ENCODE results near the gene BDKRB2.

DNA sequence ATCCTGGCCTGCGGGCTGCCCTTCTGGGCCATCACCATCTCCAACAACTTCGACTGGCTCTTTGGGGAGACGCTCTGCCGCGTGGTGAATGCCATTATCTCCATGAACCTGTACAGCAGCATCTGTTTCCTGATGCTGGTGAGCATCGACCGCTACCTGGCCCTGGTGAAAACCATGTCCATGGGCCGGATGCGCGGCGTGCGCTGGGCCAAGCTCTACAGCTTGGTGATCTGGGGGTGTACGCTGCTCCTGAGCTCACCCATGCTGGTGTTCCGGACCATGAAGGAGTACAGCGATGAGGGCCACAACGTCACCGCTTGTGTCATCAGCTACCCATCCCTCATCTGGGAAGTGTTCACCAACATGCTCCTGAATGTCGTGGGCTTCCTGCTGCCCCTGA lies 36.0 kb downstream of the BDKRB2 start:
- TF ChIP-seq, protein P1, sequence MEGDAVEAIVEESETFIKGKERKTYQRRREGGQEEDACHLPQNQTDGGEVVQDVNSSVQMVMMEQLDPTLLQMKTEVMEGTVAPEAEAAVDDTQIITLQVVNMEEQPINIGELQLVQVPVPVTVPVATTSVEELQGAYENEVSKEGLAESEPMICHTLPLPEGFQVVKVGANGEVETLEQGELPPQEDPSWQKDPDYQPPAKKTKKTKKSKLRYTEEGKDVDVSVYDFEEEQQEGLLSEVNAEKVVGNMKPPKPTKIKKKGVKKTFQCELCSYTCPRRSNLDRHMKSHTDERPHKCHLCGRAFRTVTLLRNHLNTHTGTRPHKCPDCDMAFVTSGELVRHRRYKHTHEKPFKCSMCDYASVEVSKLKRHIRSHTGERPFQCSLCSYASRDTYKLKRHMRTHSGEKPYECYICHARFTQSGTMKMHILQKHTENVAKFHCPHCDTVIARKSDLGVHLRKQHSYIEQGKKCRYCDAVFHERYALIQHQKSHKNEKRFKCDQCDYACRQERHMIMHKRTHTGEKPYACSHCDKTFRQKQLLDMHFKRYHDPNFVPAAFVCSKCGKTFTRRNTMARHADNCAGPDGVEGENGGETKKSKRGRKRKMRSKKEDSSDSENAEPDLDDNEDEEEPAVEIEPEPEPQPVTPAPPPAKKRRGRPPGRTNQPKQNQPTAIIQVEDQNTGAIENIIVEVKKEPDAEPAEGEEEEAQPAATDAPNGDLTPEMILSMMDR (IDR thresholded peaks at IDR 0.05; ENCODE audit: low read length): no peak
- no peak for TF ChIP-seq EZH2phosphoT487 (IDR thresholded peaks at IDR 0.05; ENCODE audit: low read length)
- TF ChIP-seq EZH2 (optimal IDR thresholded peaks at IDR 0.05; ENCODE audit: low read depth, low read length): no peak
